GM06990 (cell line): ENCODE measurements around the gene ZNF211.

Experiments used
- DNase-seq: peaks from one replicate; pipeline ENCODE4 v3.0.0-alpha.2; 2011; ENCODE audit not compliant: insufficient read length; ENCODE audit errors: extremely low read depth
- H3K27me3 ChIP-seq: replicated peaks from 2 replicates; pipeline ENCODE4 v1.6.0; 2011; ENCODE audit warnings: low read length; ENCODE audit not compliant: control insufficient read depth, insufficient read depth
- H3K36me3 ChIP-seq: 2 replicates; pipeline ENCODE4 v1.5.1; 2011; ENCODE audit warnings: low read length; ENCODE audit not compliant: control insufficient read depth, insufficient read depth
- H3K4me3 ChIP-seq: replicated peaks from 2 replicates; pipeline ENCODE4 v1.5.1; 2011; ENCODE audit warnings: low read depth, mild to moderate bottlenecking, control low read depth, low read length
- CTCF ChIP-seq: IDR thresholded peaks from 2 replicates; pipeline ENCODE4 v1.5.1; 2011; ENCODE audit warnings: low read length, control low read depth, mild to moderate bottlenecking, inconsistent platforms; ENCODE audit not compliant: insufficient read depth, poor library complexity, severe bottlenecking

The ZNF211 gene

GRCh38 chr19:57688011-57688763, 55.2 kb downstream of the ZNF211 start:
- H3K4me3 ChIP-seq = no peak overlapping the region
- H3K36me3 ChIP-seq = peaks cover 21% of the 10 kb centered on the region
- TF ChIP-seq CTCF = no peak
- H3K27me3 ChIP-seq = no peaks in the 10 kb centered on the region
- no peak for DNase-seq

- no peaks in the 10 kb centered on the region for H3K27me3 ChIP-seq
Measured at GRCh38 chr19:57689750-57690149, 56.8 kb downstream of the ZNF211 start.

More at GRCh38 chr19:57689750-57690149, 56.8 kb downstream of the ZNF211 start:
- H3K36me3 ChIP-seq = peaks cover 16% of the 10 kb centered on the region
- no peak for TF ChIP-seq CTCF
- H3K4me3 ChIP-seq = no peak overlapping the region
- DNase-seq = no peak
